ENCODE data around the gene ATP13A4. TPM values are rescaled to one million over a fixed set of nuclear protein-coding genes. Genes with fewer than 3 reads are reported as not detected.
A peak's percentile ranks its signal among the peaks of the same experiment; 100 is the strongest.

The ATP13A4 gene
- total and polyA plus RNA-seq, 9 donors = 0.33 to 4.8 (median 0.69) TPM

DNA sequence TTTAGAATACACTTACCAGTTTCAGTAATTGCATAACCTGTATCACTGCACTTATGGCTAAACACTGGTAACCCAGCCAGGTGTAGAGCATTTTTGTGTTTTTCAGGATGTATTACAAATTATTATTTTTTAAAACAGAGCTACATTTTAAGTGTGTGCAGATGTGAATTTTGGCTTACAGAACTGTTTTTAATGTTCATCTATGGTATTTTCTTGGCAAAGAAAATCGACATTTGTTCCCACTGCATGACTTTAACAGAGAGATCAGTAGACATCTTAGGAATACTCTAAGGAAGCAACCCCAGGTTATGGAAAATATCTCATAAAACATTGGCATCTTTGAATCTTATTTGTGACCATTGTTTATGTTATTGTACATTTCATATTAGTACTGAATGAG lies 73.3 kb downstream of the ATP13A4 start:
- Histone ChIP-seq H3K27ac (ENCODE audit: low read length) (no peak overlapping the region), H3K9me3 (replicated peaks; ENCODE audit: control insufficient read depth, low read depth, low read length) (no peaks in the 10 kb centered on the region), H3K36me3 (ENCODE audit: control insufficient read depth, insufficient read depth, low read length) (no peaks in the 10 kb centered on the region), H3K4me3 (ENCODE audit: low read length) (no peak overlapping the region), H3K27me3 (ENCODE audit: control insufficient read depth, insufficient read depth, low read length) (no peaks in the 10 kb centered on the region), H3K4me1 (ENCODE audit: control insufficient read depth, insufficient read depth, low read length) (no peaks in the 10 kb centered on the region)
- DNase-seq = peak; percentile 93
- WGBS (ENCODE audit: insufficient coverage) = no CpG with 5 or more reads among the region's 1 CpG

- Histone ChIP-seq H3K27me3 (ENCODE audit: control insufficient read depth, insufficient read depth, low read length) (no peaks in the 10 kb centered on the region), H3K4me1 (ENCODE audit: control insufficient read depth, insufficient read depth, low read length) (no peaks in the 10 kb centered on the region), H3K36me3 (ENCODE audit: control insufficient read depth, insufficient read depth, low read length) (no peaks in the 10 kb centered on the region), H3K9me3 (replicated peaks; ENCODE audit: control insufficient read depth, low read depth, low read length) (no peaks in the 10 kb centered on the region), H3K4me3 (ENCODE audit: low read length) (no peak overlapping the region), H3K27ac (ENCODE audit: low read length) (no peak overlapping the region)
- DNase-seq = no peak
- WGBS (ENCODE audit: insufficient coverage) = 85% methylated on average over 2 of the region's 4 CpGs
Measured at GRCh38 chr3:193474446-193474845, 80.2 kb downstream of the ATP13A4 start.

DNA sequence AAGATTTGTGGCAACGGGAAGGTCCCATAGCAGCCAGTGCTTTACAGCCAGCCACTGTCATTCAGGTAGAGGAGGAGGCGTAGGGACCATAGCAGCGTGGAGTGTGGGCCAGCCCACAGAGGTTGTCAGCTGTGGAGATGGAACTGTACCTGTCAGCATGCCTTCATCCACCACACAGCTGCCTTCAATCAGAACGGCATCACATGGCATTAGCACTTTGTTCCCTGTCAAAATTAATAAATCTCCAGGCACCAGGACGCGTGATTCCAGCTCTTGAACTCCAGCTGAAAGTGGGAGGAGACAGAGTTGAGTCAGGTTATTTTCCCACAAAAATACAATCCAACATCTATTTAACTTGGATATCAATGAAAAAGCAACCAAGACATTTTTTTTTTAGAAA lies 84.0 kb downstream of the ATP13A4 start:
- Histone ChIP-seq H3K4me3 (ENCODE audit: low read length) (no peak overlapping the region), H3K36me3 (ENCODE audit: control insufficient read depth, insufficient read depth, low read length) (no peaks in the 10 kb centered on the region), H3K27ac (ENCODE audit: low read length) (no peak overlapping the region), H3K4me1 (ENCODE audit: control insufficient read depth, insufficient read depth, low read length) (no peaks in the 10 kb centered on the region), H3K27me3 (ENCODE audit: control insufficient read depth, insufficient read depth, low read length) (no peaks in the 10 kb centered on the region), H3K9me3 (replicated peaks; ENCODE audit: control insufficient read depth, low read depth, low read length) (no peaks in the 10 kb centered on the region)
- WGBS (ENCODE audit: insufficient coverage) = 71% methylated on average over 1 of the region's 6 CpGs
- DNase-seq = no peak

GRCh38 chr3:193465992-193466608 lies 88.6 kb downstream of the ATP13A4 start:
- WGBS (ENCODE audit: insufficient coverage) = 100% methylated on average over 1 of the region's 6 CpGs
- Histone ChIP-seq H3K4me3 (ENCODE audit: low read length) (no peak overlapping the region), H3K4me1 (ENCODE audit: control insufficient read depth, insufficient read depth, low read length) (no peaks in the 10 kb centered on the region), H3K27me3 (ENCODE audit: control insufficient read depth, insufficient read depth, low read length) (no peaks in the 10 kb centered on the region), H3K9me3 (replicated peaks; ENCODE audit: control insufficient read depth, low read depth, low read length) (no peaks in the 10 kb centered on the region), H3K36me3 (ENCODE audit: control insufficient read depth, insufficient read depth, low read length) (no peaks in the 10 kb centered on the region), H3K27ac (ENCODE audit: low read length) (no peak overlapping the region)
- peak; percentile 63 for DNase-seq

- no peak for DNase-seq
- WGBS (ENCODE audit: insufficient coverage) = 88% methylated on average over 3 of the region's 8 CpGs
- no peaks in the 10 kb centered on the region for H3K4me1 ChIP-seq (ENCODE audit: control insufficient read depth, insufficient read depth, low read length)
Measured at GRCh38 chr3:193464889-193465288, 89.8 kb downstream of the ATP13A4 start.

DNA sequence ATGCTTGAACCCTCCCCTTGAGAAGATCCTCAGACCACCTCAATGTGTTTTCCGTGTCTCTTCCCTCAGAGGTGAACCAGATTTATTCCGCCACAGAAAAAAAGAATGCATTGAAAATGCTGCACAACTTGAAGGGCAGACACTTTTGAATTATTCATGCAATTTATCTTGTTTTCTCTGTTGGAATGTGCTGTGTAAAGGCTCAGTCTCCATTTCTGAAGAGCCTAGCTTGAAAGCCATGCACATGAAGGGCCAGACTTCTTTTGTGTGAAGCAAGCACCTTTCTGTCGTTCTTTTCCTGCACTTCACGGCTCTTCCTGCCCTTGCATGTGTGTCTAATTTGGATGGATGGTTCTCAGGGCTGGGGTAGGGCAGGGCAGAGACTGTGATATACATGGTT lies 97.2 kb downstream of the ATP13A4 start:
- H3K4me1 ChIP-seq (ENCODE audit: control insufficient read depth, insufficient read depth, low read length) = no peaks in the 10 kb centered on the region
- no peak overlapping the region for H3K27ac ChIP-seq (ENCODE audit: low read length)
- DNase-seq = no peak
- H3K9me3 ChIP-seq (replicated peaks; ENCODE audit: control insufficient read depth, low read depth, low read length) = no peaks in the 10 kb centered on the region
- H3K27me3 ChIP-seq (ENCODE audit: control insufficient read depth, insufficient read depth, low read length) = no peaks in the 10 kb centered on the region
- no peaks in the 10 kb centered on the region for H3K36me3 ChIP-seq (ENCODE audit: control insufficient read depth, insufficient read depth, low read length)
- no CpG with 5 or more reads among the region's 4 CpGs for WGBS (ENCODE audit: insufficient coverage)
- no peak overlapping the region for H3K4me3 ChIP-seq (ENCODE audit: low read length)

More at GRCh38 chr3:193464889-193465288, 89.8 kb downstream of the ATP13A4 start:
- Histone ChIP-seq H3K27me3 (ENCODE audit: control insufficient read depth, insufficient read depth, low read length) (no peaks in the 10 kb centered on the region), H3K36me3 (ENCODE audit: control insufficient read depth, insufficient read depth, low read length) (no peaks in the 10 kb centered on the region), H3K9me3 (replicated peaks; ENCODE audit: control insufficient read depth, low read depth, low read length) (no peaks in the 10 kb centered on the region), H3K4me3 (ENCODE audit: low read length) (no peak overlapping the region), H3K27ac (ENCODE audit: low read length) (no peak overlapping the region)

DNA sequence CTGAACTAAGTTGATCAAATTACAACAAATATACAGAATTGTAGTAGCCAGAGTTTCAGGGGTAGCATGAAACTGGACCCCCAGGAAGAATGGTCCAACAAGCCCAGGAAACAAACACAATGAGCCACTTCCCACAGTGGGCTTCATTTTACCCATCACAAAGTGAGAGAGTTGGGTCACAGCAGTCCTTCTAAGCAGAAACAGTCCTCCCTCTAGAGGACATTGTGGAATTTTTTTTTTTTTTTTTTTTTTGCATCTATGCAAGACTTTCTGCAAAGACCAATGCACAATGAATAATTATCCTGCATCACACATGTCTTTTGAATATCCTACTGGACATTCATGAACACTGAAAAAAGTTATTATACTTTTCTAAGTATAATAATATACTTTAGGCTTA lies 102.4 kb downstream of the ATP13A4 start:
- Histone ChIP-seq H3K27me3 (ENCODE audit: control insufficient read depth, insufficient read depth, low read length) (no peaks in the 10 kb centered on the region), H3K9me3 (replicated peaks; ENCODE audit: control insufficient read depth, low read depth, low read length) (no peaks in the 10 kb centered on the region), H3K4me1 (ENCODE audit: control insufficient read depth, insufficient read depth, low read length) (no peaks in the 10 kb centered on the region), H3K27ac (ENCODE audit: low read length) (no peak overlapping the region), H3K36me3 (ENCODE audit: control insufficient read depth, insufficient read depth, low read length) (no peaks in the 10 kb centered on the region), H3K4me3 (ENCODE audit: low read length) (no peak overlapping the region)
- DNase-seq = no peak

DNA sequence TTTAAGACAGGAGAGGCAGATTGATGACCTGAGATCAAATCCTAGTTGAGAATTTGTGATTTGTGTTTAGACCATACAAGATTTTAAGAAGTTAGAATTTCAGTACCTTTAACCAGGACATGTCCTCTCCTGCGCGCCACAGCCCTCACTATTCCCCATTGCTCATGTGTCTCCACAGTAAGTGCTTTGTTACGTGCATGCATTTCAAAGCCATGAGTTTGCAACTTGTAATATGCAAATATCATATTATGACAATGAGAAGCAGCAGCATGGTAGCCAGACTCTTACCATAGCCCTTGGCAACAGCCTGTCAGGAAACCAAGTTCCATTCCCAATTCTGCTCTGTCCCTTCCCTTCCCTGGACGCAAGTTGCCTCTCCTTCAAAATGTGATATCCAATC lies 102.8 kb downstream of the ATP13A4 start:
- no peaks in the 10 kb centered on the region for H3K27me3 ChIP-seq (ENCODE audit: control insufficient read depth, insufficient read depth, low read length)
- H3K4me1 ChIP-seq (ENCODE audit: control insufficient read depth, insufficient read depth, low read length) = no peaks in the 10 kb centered on the region
- no peak for DNase-seq
- 100% methylated on average over 1 of the region's 4 CpGs for WGBS (ENCODE audit: insufficient coverage)
- H3K4me3 ChIP-seq (ENCODE audit: low read length) = no peak overlapping the region
- H3K27ac ChIP-seq (ENCODE audit: low read length) = no peak overlapping the region
- no peaks in the 10 kb centered on the region for H3K9me3 ChIP-seq (replicated peaks; ENCODE audit: control insufficient read depth, low read depth, low read length)
- no peaks in the 10 kb centered on the region for H3K36me3 ChIP-seq (ENCODE audit: control insufficient read depth, insufficient read depth, low read length)

GRCh38 chr3:193446965-193447602 lies 107.6 kb downstream of the ATP13A4 start:
- Histone ChIP-seq H3K27me3 (ENCODE audit: control insufficient read depth, insufficient read depth, low read length) (no peaks in the 10 kb centered on the region), H3K36me3 (ENCODE audit: control insufficient read depth, insufficient read depth, low read length) (no peaks in the 10 kb centered on the region), H3K27ac (ENCODE audit: low read length) (no peak overlapping the region), H3K4me1 (ENCODE audit: control insufficient read depth, insufficient read depth, low read length) (no peaks in the 10 kb centered on the region), H3K4me3 (ENCODE audit: low read length) (no peak overlapping the region), H3K9me3 (replicated peaks; ENCODE audit: control insufficient read depth, low read depth, low read length) (no peaks in the 10 kb centered on the region)
- DNase-seq = no peak
- 43% methylated on average over 1 of the region's 5 CpGs for WGBS (ENCODE audit: insufficient coverage)

DNA sequence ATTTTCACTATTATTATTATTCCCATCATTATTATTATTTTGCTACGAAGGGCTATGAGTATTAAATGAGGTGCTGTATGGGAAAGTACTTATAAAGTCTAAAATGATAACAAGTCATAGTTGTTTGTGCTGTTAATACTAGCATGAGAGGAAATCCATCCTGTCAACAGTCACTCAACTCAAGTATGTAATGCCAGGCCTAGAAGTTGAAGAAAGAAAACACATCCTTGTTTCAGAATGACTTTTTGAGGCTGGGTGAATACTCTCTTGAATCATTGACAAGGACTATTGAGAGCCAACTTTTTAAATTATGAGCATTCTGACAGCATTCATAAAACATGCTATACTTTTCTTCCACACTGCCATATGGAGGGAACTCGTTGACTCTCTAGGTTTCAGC lies 115.3 kb downstream of the ATP13A4 start:
- no peak for DNase-seq
- H3K27ac ChIP-seq (ENCODE audit: low read length) = no peak overlapping the region
- no peaks in the 10 kb centered on the region for H3K9me3 ChIP-seq (replicated peaks; ENCODE audit: control insufficient read depth, low read depth, low read length)
- H3K27me3 ChIP-seq (ENCODE audit: control insufficient read depth, insufficient read depth, low read length) = no peaks in the 10 kb centered on the region
- no CpG with 5 or more reads among the region's 2 CpGs for WGBS (ENCODE audit: insufficient coverage)
- H3K36me3 ChIP-seq (ENCODE audit: control insufficient read depth, insufficient read depth, low read length) = no peaks in the 10 kb centered on the region
- H3K4me3 ChIP-seq (ENCODE audit: low read length) = no peak overlapping the region
- H3K4me1 ChIP-seq (ENCODE audit: control insufficient read depth, insufficient read depth, low read length) = no peaks in the 10 kb centered on the region
